SU-DHL-6 (cell line): ENCODE data around the gene ARVCF.

Experiments used
- H2AFZ ChIP-seq: fragments of 200-600 bp; sonication (generic); 2 replicates; pipeline ENCODE4 v1.6.1; 2014; ENCODE audit warnings: low read depth, mild to moderate bottlenecking, moderate library complexity, mixed read lengths, antibody characterized with exemption, low read length; ENCODE audit not compliant: severe bottlenecking
- H3F3A ChIP-seq: fragments of 200-600 bp; shearing (Covaris generic); 2 replicates; pipeline ENCODE4 v1.6.0; 2016; ENCODE audit warnings: antibody characterized with exemption, mild to moderate bottlenecking; ENCODE audit not compliant: insufficient read depth
- H3K27ac ChIP-seq: fragments of 200-600 bp; sonication (generic); 2 replicates; pipeline ENCODE4 v1.5.1; 2016; ENCODE audit warnings: low read depth, mild to moderate bottlenecking, low read length, moderate library complexity, mixed read lengths
- H3K27me3 ChIP-seq: fragments of 200-600 bp; sonication (generic), shearing (Covaris generic); 2 replicates; pipeline ENCODE4 v1.6.0; 2014; ENCODE audit warnings: mild to moderate bottlenecking, low read length
- H3K36me3 ChIP-seq: fragments of 200-600 bp; sonication (generic); 2 replicates; pipeline ENCODE4 v1.6.1; 2014; ENCODE audit warnings: mild to moderate bottlenecking, low read length, mixed read lengths
- H3K4me2 ChIP-seq: fragments of 300-600, 200-600 bp; shearing (Covaris generic), sonication (generic); 2 replicates; pipeline ENCODE4 v1.6.0; 2014; ENCODE audit warnings: low read length, low read depth, mild to moderate bottlenecking; ENCODE audit not compliant: poor library complexity, severe bottlenecking
- H3K4me3 ChIP-seq: fragments of 200-600 bp; sonication (generic); 2 replicates; pipeline ENCODE4 v1.5.1; 2014; ENCODE audit warnings: antibody characterized with exemption, low read length, mild to moderate bottlenecking, mixed read lengths; ENCODE audit not compliant: insufficient read depth, poor library complexity, severe bottlenecking
- H3K79me2 ChIP-seq: fragments of 200-600 bp; sonication (generic); 2 replicates; pipeline ENCODE4 v1.6.1; 2014; ENCODE audit warnings: mild to moderate bottlenecking, low read length, moderate library complexity; ENCODE audit not compliant: insufficient read depth
- H3K9ac ChIP-seq: fragments of 200-600 bp; sonication (generic); 2 replicates; pipeline ENCODE4 v1.7.0; 2014; ENCODE audit warnings: mild to moderate bottlenecking, low read length
- H3K9me2 ChIP-seq: fragments of 200-600 bp; sonication (generic); replicated peaks from 2 replicates; pipeline ENCODE4 v1.6.1; 2014; ENCODE audit warnings: low read length; ENCODE audit not compliant: insufficient read depth
- H3K9me3 ChIP-seq: fragments of 200-600 bp; sonication (generic); 2 replicates; pipeline ENCODE4 v1.6.1; 2014; ENCODE audit warnings: low read length, mixed read lengths; ENCODE audit not compliant: insufficient read depth
- H4K20me1 ChIP-seq: fragments of 200-600 bp; sonication (generic); 2 replicates; pipeline ENCODE4 v1.6.1; 2014; ENCODE audit warnings: low read depth, mild to moderate bottlenecking, antibody characterized with exemption, low read length, moderate library complexity, mixed read lengths
- CTCF ChIP-seq: fragments of 200-600 bp; sonication (generic); IDR thresholded peaks from one replicate; pipeline ENCODE4 v1.5.1; 2017; ENCODE audit warnings: antibody characterized with exemption, mild to moderate bottlenecking, low read length, moderate library complexity; ENCODE audit not compliant: insufficient read depth, poor library complexity, severe bottlenecking
- EZH2phosphoT487 ChIP-seq: fragments of 200-600 bp; sonication (generic), shearing (Covaris generic); conservative IDR thresholded peaks from 2 replicates; pipeline ENCODE4 v1.6.1; 2018; ENCODE audit warnings: mild to moderate bottlenecking, antibody characterized with exemption, low read length, moderate library complexity, mixed read lengths

The ARVCF gene

DNA sequence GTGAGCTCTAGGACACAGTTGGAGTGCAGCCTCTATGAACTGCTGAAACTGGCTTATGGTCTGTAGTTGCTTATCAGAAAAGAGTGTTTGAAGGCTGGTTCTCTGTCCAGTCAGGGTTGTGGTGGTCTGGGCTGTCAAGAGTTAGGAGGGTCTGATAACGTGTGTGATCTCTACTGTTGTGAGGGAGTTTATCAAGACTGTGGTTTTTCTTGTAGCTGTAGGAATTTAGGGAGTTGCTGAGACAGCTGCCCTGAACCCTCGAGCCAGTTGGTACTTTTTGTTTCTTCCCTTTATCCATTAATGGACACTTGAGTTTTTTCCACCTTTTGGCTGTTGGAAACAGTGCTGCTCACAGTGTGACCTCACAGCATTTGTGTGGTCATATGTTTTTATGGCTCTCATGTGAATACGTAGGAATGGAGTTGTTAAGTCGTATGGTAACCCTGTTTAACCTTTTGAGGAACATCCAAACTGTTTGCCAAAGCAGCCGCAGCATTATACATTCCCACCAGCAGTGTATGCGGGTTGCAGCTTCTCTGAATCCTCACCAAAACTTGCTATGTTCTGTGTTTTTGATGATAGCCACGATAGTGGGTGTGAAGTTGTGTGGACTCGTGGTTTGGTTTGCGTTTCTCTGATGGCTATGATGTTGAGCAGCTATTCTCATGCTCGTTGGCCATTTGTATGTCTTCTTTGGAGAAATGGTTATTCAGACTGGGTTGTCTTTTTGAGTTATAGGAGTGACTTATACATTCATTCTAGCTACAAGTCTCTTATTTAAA lies 42.6 kb upstream of the ARVCF start:
- Histone ChIP-seq H3K27ac (no peak overlapping the region), H3F3A (no peaks in the 10 kb centered on the region), H3K9ac (no peak overlapping the region), H3K9me3 (no peaks in the 10 kb centered on the region), H3K27me3 (no peaks in the 10 kb centered on the region), H3K4me3 (no peak overlapping the region), H2AFZ (no peak overlapping the region), H3K36me3 (no peaks in the 10 kb centered on the region), H3K79me2 (no peaks in the 10 kb centered on the region), H3K4me2 (no peak overlapping the region), H3K9me2 (no peaks in the 10 kb centered on the region), H4K20me1 (no peaks in the 10 kb centered on the region)
- TF ChIP-seq CTCF, result no peak
- TF ChIP-seq EZH2phosphoT487, result no peak

DNA sequence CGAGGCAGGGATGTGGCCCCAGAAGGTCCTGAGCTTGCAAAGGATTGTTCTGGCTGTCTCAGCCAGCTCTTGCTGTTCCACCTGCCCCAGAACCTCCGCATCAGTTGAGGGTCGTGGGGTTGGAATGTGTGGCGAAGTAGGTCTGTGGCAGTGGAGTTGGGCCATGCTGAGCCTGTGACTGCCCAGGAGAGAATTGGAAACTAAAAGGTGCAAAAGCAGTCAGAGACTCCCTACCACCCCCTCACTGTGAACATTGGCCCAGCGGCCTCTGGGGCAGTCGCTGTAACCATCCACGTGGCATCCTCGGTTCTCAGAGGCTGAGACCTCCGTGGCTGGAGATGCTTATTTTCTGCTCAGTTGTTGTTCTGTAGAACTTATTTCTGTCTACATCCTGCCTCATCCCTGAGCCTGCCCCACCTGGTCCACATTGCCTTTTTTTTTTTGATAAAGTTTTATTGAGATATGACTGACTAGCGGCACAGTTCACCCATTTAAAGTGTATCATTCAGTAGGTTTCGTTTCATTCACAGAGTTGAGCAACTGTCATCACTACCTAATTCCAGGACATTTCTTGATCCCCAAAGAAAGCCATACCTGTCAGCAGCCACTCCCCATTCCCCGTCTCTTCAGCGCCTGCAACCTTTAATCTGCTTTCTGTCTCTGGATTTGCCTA lies 41.1 kb upstream of the ARVCF start:
- Histone ChIP-seq H3K27me3 (no peaks in the 10 kb centered on the region), H3K4me3 (no peak overlapping the region), H3K27ac (no peak overlapping the region), H3K9ac (no peak overlapping the region), H4K20me1 (no peaks in the 10 kb centered on the region), H3K36me3 (no peaks in the 10 kb centered on the region), H3K9me2 (no peaks in the 10 kb centered on the region), H3K9me3 (no peaks in the 10 kb centered on the region), H3F3A (no peaks in the 10 kb centered on the region), H3K4me2 (no peak overlapping the region), H2AFZ (no peak overlapping the region), H3K79me2 (no peaks in the 10 kb centered on the region)
- TF ChIP-seq EZH2phosphoT487 (no peak), CTCF (no peak)

DNA sequence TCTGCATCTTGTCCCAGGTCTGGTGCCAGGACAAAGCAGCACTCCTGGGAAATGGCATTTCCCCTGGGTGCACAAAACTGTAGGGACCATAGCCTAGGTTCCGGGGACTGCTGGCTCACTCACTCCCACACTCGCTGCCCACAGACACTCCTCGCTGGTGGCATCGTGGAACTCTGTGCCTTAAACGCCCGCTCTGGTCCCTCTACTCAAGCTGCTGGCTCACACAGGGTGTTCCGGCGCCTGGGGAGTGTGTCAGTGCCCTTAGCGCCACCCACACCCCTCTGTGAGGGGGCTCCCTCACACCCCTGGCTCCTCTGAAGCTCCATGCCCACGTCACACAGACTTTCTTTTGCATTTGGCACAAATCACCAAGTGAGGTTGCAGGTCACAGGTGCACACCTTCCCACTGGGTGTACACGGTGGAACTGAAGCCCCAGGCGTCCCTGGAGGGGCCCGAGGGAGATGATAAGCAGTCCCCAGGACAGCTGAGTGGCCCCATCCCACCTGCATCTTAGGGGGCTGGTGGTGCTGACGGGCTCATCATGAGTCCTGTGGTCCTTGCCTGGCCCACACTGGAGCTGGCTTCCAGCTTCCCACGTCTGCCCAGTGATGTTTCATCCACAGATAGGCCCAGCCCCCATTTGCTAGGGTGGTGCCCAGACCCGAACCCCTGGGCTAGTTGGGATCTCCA lies 40.2 kb upstream of the ARVCF start:
- H4K20me1 ChIP-seq, result no peaks in the 10 kb centered on the region
- no peaks in the 10 kb centered on the region for H3F3A ChIP-seq
- no peak overlapping the region for H3K4me3 ChIP-seq
- no peaks in the 10 kb centered on the region for H3K27me3 ChIP-seq
- H3K9me3 ChIP-seq, result no peaks in the 10 kb centered on the region
- no peak for TF ChIP-seq CTCF
- TF ChIP-seq EZH2phosphoT487, result no peak
- H3K9me2 ChIP-seq, result no peaks in the 10 kb centered on the region
- H3K36me3 ChIP-seq, result no peaks in the 10 kb centered on the region
- H2AFZ ChIP-seq, result no peak overlapping the region
- no peak overlapping the region for H3K4me2 ChIP-seq
- no peak overlapping the region for H3K27ac ChIP-seq
- no peak overlapping the region for H3K9ac ChIP-seq
- no peaks in the 10 kb centered on the region for H3K79me2 ChIP-seq
